HL-60 (cell line): ENCODE results near the gene RSBN1L.

Experiments used
- DNase-seq, 2 experiments: peaks; one replicate each; pipeline ENCODE4 v3.0.0-alpha.2; 2010 to 2020; ENCODE audit warnings: low read depth in 1 of 2, low spot score in 1 of 2
- H3K27ac ChIP-seq: fragments of 250-450 bp; sonication (Bioruptor Pico); replicated peaks from 2 replicates; pipeline ENCODE4 v1.5.1; 2020; ENCODE audit warnings: mild to moderate bottlenecking, moderate library complexity
- H3K27me3 ChIP-seq: fragments of 250-450 bp; sonication (Bioruptor Pico); 2 replicates; pipeline ENCODE4 v1.5.1; 2021; ENCODE audit warnings: mild to moderate bottlenecking, moderate library complexity; ENCODE audit not compliant: insufficient read depth, poor library complexity, severe bottlenecking
- H3K4me3 ChIP-seq: replicated peaks from 2 replicates; pipeline ENCODE4 v1.5.1; 2011; ENCODE audit warnings: mild to moderate bottlenecking, control low read depth, low read length; ENCODE audit not compliant: insufficient read depth
- CTCF ChIP-seq: IDR thresholded peaks from one replicate; pipeline ENCODE4 v1.5.1; 2011; ENCODE audit warnings: low read length, control low read depth, inconsistent platforms; ENCODE audit not compliant: insufficient read depth
- GABPA ChIP-seq: IDR thresholded peaks from 2 replicates; pipeline ENCODE4 v1.6.1; 2012; ENCODE audit warnings: low read depth
- POLR2AphosphoS5 ChIP-seq: IDR thresholded peaks from 2 replicates; pipeline ENCODE4 v1.6.1; 2012; ENCODE audit warnings: low read depth
- REST ChIP-seq: IDR thresholded peaks from 2 replicates; pipeline ENCODE4 v1.6.1; 2012; ENCODE audit warnings: low read depth; ENCODE audit not compliant: insufficient replicate concordance
- SPI1 ChIP-seq: IDR thresholded peaks from 2 replicates; pipeline ENCODE4 v1.6.1; 2012; ENCODE audit warnings: low read depth, mild to moderate bottlenecking, borderline replicate concordance

RSBN1L gene

GRCh38 chr7:77655836-77656455, 40.3 kb upstream of the RSBN1L start:
- DNase-seq, result no peak
- Histone ChIP-seq H3K27me3 (no peaks in the 10 kb centered on the region), H3K4me3 (no peak overlapping the region), H3K27ac (no peak overlapping the region)
- TF ChIP-seq GABPA, result no peak
- no peak for TF ChIP-seq SPI1
- TF ChIP-seq POLR2AphosphoS5, result no peak
- TF ChIP-seq CTCF, result no peak
- no peak for TF ChIP-seq REST

DNA sequence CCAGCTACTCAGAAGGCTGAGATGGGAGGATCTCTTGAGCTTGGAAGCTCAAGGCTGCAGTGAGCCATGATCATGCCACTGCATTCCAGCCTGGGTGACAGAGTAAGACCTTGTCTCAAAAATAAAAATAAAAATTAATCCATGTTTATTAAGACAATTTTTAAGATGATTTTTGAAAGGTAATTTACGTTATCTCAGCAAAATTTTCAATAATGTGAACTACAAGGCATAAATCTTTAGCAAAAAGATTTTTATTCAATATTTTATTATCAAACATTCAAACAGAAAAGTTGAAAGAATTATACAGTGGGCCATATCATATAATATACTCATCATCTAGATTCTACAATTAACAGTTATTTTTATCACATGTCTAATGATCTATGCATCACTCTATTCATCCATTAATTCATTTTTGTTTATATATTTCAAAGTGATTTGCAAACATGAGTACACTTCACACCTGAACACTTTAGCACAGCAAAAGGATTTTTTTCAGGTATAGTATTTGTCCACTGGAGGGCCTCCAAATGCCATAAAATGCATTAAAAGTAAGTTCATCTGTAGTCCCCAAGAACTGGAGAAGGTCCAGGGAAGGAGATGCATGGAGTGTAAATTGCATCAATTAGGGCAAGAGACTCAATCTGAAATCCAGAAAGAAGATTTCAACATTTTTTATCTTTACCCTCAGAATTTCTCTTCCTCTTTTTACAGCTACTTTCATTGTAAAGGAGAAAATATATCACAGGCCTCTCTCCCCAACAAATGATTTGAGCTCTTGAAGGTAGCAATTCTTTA, 38.6 kb upstream of the RSBN1L start:
- Histone ChIP-seq H3K27me3 (no peaks in the 10 kb centered on the region), H3K27ac (no peak overlapping the region), H3K4me3 (no peak overlapping the region)
- peak; percentile 60 to 84 for DNase-seq
- TF ChIP-seq CTCF, result no peak
- no peak for TF ChIP-seq REST
- TF ChIP-seq SPI1, result peak; percentile 89
- no peak for TF ChIP-seq POLR2AphosphoS5

GRCh38 chr7:77658928-77659327, 37.3 kb upstream of the RSBN1L start:
- no peak overlapping the region for H3K27ac ChIP-seq
- no peak overlapping the region for H3K4me3 ChIP-seq
- DNase-seq, result no peak
- TF ChIP-seq GABPA, result no peak
- no peak for TF ChIP-seq CTCF
- TF ChIP-seq REST, result no peak
- TF ChIP-seq POLR2AphosphoS5, result no peak
- no peak for TF ChIP-seq SPI1
- no peaks in the 10 kb centered on the region for H3K27me3 ChIP-seq
